Measurements from ENCODE around the gene ATP9A.

DNA sequence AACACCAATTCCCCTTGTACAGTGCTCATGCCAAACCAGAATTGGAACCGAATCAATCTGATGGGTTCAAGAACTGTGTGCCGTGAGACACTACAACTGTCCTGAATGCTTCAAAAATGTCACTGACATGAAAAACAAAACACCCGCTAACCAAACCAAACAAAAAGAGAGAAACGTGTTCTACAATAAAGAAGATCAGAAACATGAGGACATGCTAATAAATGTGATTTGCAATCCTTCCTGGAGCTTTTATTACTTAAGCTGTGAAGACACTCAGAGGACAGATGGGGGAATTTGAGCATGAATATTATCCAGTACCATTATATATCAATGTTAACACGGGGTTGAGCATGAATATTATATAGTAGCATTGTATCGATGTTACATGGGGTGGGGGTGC lies 153.5 kb downstream of the ATP9A start:
- TF ChIP-seq, protein P1, sequence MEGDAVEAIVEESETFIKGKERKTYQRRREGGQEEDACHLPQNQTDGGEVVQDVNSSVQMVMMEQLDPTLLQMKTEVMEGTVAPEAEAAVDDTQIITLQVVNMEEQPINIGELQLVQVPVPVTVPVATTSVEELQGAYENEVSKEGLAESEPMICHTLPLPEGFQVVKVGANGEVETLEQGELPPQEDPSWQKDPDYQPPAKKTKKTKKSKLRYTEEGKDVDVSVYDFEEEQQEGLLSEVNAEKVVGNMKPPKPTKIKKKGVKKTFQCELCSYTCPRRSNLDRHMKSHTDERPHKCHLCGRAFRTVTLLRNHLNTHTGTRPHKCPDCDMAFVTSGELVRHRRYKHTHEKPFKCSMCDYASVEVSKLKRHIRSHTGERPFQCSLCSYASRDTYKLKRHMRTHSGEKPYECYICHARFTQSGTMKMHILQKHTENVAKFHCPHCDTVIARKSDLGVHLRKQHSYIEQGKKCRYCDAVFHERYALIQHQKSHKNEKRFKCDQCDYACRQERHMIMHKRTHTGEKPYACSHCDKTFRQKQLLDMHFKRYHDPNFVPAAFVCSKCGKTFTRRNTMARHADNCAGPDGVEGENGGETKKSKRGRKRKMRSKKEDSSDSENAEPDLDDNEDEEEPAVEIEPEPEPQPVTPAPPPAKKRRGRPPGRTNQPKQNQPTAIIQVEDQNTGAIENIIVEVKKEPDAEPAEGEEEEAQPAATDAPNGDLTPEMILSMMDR (conservative IDR thresholded peaks at IDR 0.05 in 1 of 2, IDR thresholded peaks at IDR 0.05 in 1 of 2; ENCODE audit: extremely low read depth in 1 of 2, insufficient read depth in 1 of 2, low read depth in 1 of 2, low read length in 2 of 2), result no peak
- no peak for TF ChIP-seq EZH2 (IDR thresholded peaks at IDR 0.05; ENCODE audit: borderline replicate concordance, low read length)

All from mammary epithelial cell (primary cell).